Measurements from ENCODE around the gene SLC7A6OS. TPM values are rescaled to one million over a fixed set of nuclear protein-coding genes. Genes with fewer than 3 reads are reported as not detected.

The SLC7A6OS gene
- total RNA-seq (ENCODE audit: low replicate concordance) = 17.3 and 21.7 TPM in 2 replicates
- long read RNA-seq, full-length matches to known transcripts = 22 of 37 reads
- long read RNA-seq, partial matches to known transcripts = 3 of 37 reads
- long read RNA-seq, other reads (novel, unspliced or antisense) = 12 of 37 reads

DNA sequence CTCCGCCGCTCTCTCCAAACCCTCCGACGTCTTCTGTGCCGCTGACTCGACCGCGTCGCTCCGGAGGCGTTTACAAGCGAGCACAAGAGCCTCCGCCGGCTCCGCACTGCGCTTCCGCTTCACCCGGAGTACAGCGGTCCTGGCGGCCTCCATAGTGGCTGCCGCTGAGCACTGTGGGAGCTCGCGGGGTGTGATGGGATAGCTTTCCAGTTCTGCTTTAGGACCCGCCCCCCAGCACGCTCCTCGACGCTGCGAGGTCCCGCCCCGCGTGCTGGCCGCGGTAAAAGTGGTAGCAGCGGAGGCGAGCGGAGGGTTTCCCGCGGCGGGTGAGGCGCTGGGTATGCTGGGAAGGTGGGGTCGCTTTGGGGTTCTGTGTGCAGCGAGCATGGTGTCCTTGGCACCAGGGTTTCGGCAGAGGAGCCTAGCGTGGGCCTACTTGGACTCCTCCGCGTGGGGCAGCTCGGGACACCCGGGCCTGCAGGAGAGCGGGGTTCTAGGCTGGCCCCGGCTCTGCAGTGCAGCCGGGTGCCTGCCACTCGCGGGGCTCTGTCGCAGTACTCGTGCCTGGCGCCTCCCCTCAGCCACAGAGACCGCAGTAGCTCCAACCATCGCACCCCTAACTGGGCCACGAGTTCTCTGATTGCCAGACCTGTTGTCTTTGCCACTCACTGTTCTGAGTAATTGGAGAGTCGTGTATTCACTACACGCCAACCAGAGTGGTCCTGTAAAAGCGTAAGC, at the start of gene SLC7A6OS, which contains the start of gene PRMT7:
SLC7A6OS (minus strand) TSS at position 173 of the 738 bp plus-strand sequence; CDS start at position 153, 20 bp downstream.
PRMT7 (plus strand) TSS at position 246 of the 738 bp plus-strand sequence. CDS start 4,961 bp downstream, outside the sequence.
- Mint-ChIP-seq H3K4me3 (peak within 1 kb of the TSS; percentile 98), H3K9me3 (no peaks in the 10 kb centered on the region), H3K36me3 (peaks cover 3% of the 10 kb centered on the region), H3K27ac (peak within 1 kb of the TSS; percentile 95), H3K27me3 (no peaks in the 10 kb centered on the region), H3K4me1 (ENCODE audit: unreplicated experiment) (peaks cover 17% of the 10 kb centered on the region)
- peak; percentile 88 for DNase-seq (ENCODE audit: extremely low spot score, unreplicated experiment)
- TF ChIP-seq CTCF (conservative IDR thresholded peaks at IDR 0.05) = peak; percentile 40

- H3K27me3 Mint-ChIP-seq = no peaks in the 10 kb centered on the region
- no peak overlapping the region for H3K4me3 Mint-ChIP-seq
- no peak for DNase-seq (ENCODE audit: extremely low spot score, unreplicated experiment)
- H3K9me3 Mint-ChIP-seq = no peaks in the 10 kb centered on the region
- no peak overlapping the region for H3K27ac Mint-ChIP-seq
- H3K36me3 Mint-ChIP-seq = peaks cover 3% of the 10 kb centered on the region
- no peak for TF ChIP-seq CTCF (conservative IDR thresholded peaks at IDR 0.05)
- H3K4me1 Mint-ChIP-seq (ENCODE audit: unreplicated experiment) = peaks cover 19% of the 10 kb centered on the region
Observed at GRCh38 chr16:68359398-68360191, 48.8 kb upstream of the SLC7A6OS start.

DNA sequence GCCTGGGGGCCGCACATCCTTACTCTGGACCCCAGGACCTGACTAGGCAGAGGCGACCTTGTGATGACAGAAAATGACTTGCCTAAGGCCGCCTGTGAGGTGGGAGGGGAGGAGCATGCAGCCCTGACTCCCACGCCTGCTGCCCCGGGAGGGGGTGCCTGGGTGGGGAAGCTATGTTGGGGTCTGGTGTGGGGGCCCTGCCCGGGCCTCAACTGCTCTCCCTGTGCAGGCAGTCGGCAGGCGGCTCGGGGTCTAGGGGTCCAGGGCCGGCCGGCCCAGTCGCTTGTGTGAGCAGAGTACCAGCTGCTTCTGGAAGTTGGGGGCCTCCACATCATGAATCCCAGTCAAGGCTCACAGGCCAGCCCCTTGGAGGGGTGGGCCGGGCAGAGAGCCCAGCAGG, 48.2 kb upstream of the SLC7A6OS start:
- peaks cover 3% of the 10 kb centered on the region for H3K36me3 Mint-ChIP-seq
- no peaks in the 10 kb centered on the region for H3K9me3 Mint-ChIP-seq
- H3K4me1 Mint-ChIP-seq (ENCODE audit: unreplicated experiment) = peaks cover 13% of the 10 kb centered on the region
- H3K27me3 Mint-ChIP-seq = no peaks in the 10 kb centered on the region
- DNase-seq (ENCODE audit: extremely low spot score, unreplicated experiment) = no peak
- H3K4me3 Mint-ChIP-seq = no peak overlapping the region
- H3K27ac Mint-ChIP-seq = no peak overlapping the region
- no peak for TF ChIP-seq CTCF (conservative IDR thresholded peaks at IDR 0.05)

DNA sequence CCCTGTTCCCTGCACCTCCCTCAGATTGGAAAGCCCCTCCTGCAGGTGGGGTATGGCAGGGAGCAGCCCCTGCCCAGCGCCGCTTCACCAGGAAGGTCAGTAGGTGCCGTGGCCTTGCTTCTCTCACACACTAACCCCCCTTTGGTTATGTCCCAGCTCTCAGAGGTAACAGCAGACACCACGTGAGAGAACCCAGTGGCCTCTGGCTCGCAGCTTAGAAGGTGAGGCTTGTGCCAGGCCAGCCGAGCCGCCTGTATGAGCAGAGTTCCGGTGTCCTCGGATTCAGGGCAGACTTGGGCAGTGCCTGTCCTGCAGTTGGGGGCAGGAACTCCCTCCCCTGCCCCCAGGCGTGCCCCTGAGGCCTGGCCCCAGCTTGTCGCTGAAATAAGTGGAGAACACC, 47.2 kb upstream of the SLC7A6OS start:
- Mint-ChIP-seq H3K4me3 (no peak overlapping the region), H3K9me3 (no peaks in the 10 kb centered on the region), H3K27me3 (no peaks in the 10 kb centered on the region), H3K36me3 (peaks cover 3% of the 10 kb centered on the region), H3K4me1 (ENCODE audit: unreplicated experiment) (peaks cover 9% of the 10 kb centered on the region), H3K27ac (no peak overlapping the region)
- no peak for TF ChIP-seq CTCF (conservative IDR thresholded peaks at IDR 0.05)
- DNase-seq (ENCODE audit: extremely low spot score, unreplicated experiment) = no peak

GRCh38 chr16:68357521-68357922, 46.8 kb upstream of the SLC7A6OS start:
- H3K36me3 Mint-ChIP-seq = peaks cover 3% of the 10 kb centered on the region
- TF ChIP-seq CTCF (conservative IDR thresholded peaks at IDR 0.05) = no peak
- H3K27me3 Mint-ChIP-seq = no peaks in the 10 kb centered on the region
- DNase-seq (ENCODE audit: extremely low spot score, unreplicated experiment) = no peak
- no peak overlapping the region for H3K4me3 Mint-ChIP-seq
- H3K27ac Mint-ChIP-seq = no peak overlapping the region
- peaks cover 6% of the 10 kb centered on the region for H3K4me1 Mint-ChIP-seq (ENCODE audit: unreplicated experiment)
- no peaks in the 10 kb centered on the region for H3K9me3 Mint-ChIP-seq
